PC-3 (cell line): Measurements from ENCODE around the gene CLEC4D. TPM values are rescaled to one million over a fixed set of nuclear protein-coding genes. Genes with fewer than 3 reads are reported as not detected.

ENCODE experiments used
- ATAC-seq: fragments of 200-7000 bp; cut with Tn5 transposase; 2 replicates; pipeline ENCODE4 v1.9.1; 2020; ENCODE audit warnings: mild to moderate bottlenecking, moderate library complexity
- BruUV-seq: library from RNA; stranded (reverse); fragments of 400-500 nt; replicated peaks from 2 replicates; lab custom pipeline; 2021; lab: Mats Ljungman, UMichigan
- CTCF ChIA-PET: fragments of 300-600 bp; sonication (Branson Sonifier 250); formaldehyde crosslinking; loops from one replicate; lab custom pipeline; 2022; ENCODE audit warnings: antibody characterized with exemption; lab: Charles Lee
- POLR2A ChIA-PET: fragments of 300-600 bp; sonication (Branson Sonifier 250); formaldehyde crosslinking; loops from one replicate; lab custom pipeline; 2022; ENCODE audit warnings: antibody characterized with exemption; ENCODE audit not compliant: unreplicated experiment; lab: Charles Lee
- DNase-seq: peaks from one replicate; pipeline ENCODE4 v3.0.0-alpha.2; 2015
- H2AFZ ChIP-seq: fragments of 300-600 bp; sonication (generic); 2 replicates; pipeline ENCODE4 v1.6.0; 2016; ENCODE audit warnings: antibody characterized with exemption, low read length
- H3F3A ChIP-seq: fragments of 300-600 bp; sonication (generic); one replicate; pipeline ENCODE4 v1.6.0; 2017; ENCODE audit warnings: antibody characterized with exemption, low read length, control low read depth, mild to moderate bottlenecking; ENCODE audit not compliant: unreplicated experiment
- H3K27ac ChIP-seq: fragments of 300-600 bp; sonication (generic); 2 replicates; pipeline ENCODE4 v1.5.1; 2016; ENCODE audit warnings: mild to moderate bottlenecking, low read length
- H3K27me3 ChIP-seq: fragments of 300-600 bp; sonication (generic); 2 replicates; pipeline ENCODE4 v1.6.1; 2016; ENCODE audit warnings: low read length, mixed read lengths
- H3K36me3 ChIP-seq: fragments of 300-600 bp; sonication (generic); 2 replicates; pipeline ENCODE4 v1.6.1; 2016; ENCODE audit warnings: low read depth, mixed run types, low read length, mixed read lengths
- H3K4me1 ChIP-seq: fragments of 300-600 bp; sonication (generic); 2 replicates; pipeline ENCODE4 v1.5.1; 2016; ENCODE audit warnings: low read length; ENCODE audit not compliant: insufficient read depth
- H3K4me2 ChIP-seq: fragments of 300-600 bp; sonication (generic); 2 replicates; pipeline ENCODE4 v1.6.0; 2016; ENCODE audit warnings: low read length
- H3K4me3 ChIP-seq: fragments of 300-600 bp; sonication (generic); 2 replicates; pipeline ENCODE4 v1.5.1; 2016; ENCODE audit warnings: mild to moderate bottlenecking, low read length, mixed read lengths
- H3K79me2 ChIP-seq: fragments of 300-600 bp; sonication (generic); 2 replicates; pipeline ENCODE4 v1.6.1; 2017; ENCODE audit warnings: low read length, mixed read lengths
- H3K9ac ChIP-seq: fragments of 300-600 bp; sonication (generic); 2 replicates; pipeline ENCODE4 v1.6.0; 2016; ENCODE audit warnings: mild to moderate bottlenecking, low read length
- H3K9me2 ChIP-seq: fragments of 300-600 bp; sonication (generic); replicated peaks from 2 replicates; pipeline ENCODE4 v1.6.1; 2016; ENCODE audit warnings: mixed run types, low read length, mixed read lengths
- H3K9me3 ChIP-seq: fragments of 300-600 bp; sonication (generic); 2 replicates; pipeline ENCODE4 v1.6.1; 2016; ENCODE audit warnings: low read length, mixed read lengths
- H4K20me1 ChIP-seq: fragments of 300-600 bp; sonication (generic); 2 replicates; pipeline ENCODE4 v1.6.1; 2016; ENCODE audit warnings: low read length, mixed read lengths
- EZH2 ChIP-seq: fragments of 300-600 bp; sonication (generic); IDR thresholded peaks from one replicate; pipeline ENCODE4 v1.6.1; 2017; ENCODE audit warnings: antibody characterized with exemption, mild to moderate bottlenecking, low read length; ENCODE audit not compliant: unreplicated experiment
- EZH2phosphoT487 ChIP-seq: fragments of 300-600 bp; sonication (generic); IDR thresholded peaks from 2 replicates; pipeline ENCODE4 v1.6.1; 2018; ENCODE audit warnings: mild to moderate bottlenecking, antibody characterized with exemption, low read length, borderline replicate concordance
- intact Hi-C: fragments of 100-400 bp; cut with micrococcal nuclease; formaldehyde crosslinking; loops from 2 replicates; pipeline ENCODE4 v1.9.0; 2023
- total RNA-seq: library from RNA; depleted of rRNA; stranded (reverse); fragments of >200 nt; gene quantifications from 2 replicates; pipeline ENCODE4 v1.2.3, GENCODE V29; 2014
- TF ChIP-seq, protein P1 (sequence below): fragments of 300-600 bp; sonication (generic); conservative IDR thresholded peaks from 2 replicates; pipeline ENCODE4 v1.5.1; 2017; ENCODE audit warnings: antibody characterized with exemption, low read depth, mild to moderate bottlenecking, low read length

The CLEC4D gene
- total RNA-seq, 1 experiment from 2014 or later, result not detected

DNA sequence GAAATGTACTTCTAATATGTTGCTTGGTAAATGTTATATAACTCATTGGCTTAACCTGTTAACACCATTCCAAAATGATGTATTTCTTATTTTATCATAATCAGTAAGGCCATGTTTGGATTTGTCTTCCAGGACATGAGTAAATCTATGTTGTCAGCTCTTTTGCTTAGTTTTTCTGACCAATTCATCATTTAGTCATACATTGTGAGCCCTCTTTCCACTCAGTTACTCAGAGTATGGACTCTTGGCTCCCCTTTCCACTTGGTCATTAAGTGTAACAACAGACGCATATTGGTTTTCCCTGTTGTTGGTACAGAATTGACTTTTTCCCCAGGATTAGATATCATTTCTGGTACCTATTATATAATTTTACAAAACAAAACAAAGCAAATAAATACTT is 9.0 kb upstream of the CLEC4D start:
- H2AFZ ChIP-seq, result no peak overlapping the region
- POLR2A ChIA-PET, result no interaction called here
- TF ChIP-seq, protein P1, sequence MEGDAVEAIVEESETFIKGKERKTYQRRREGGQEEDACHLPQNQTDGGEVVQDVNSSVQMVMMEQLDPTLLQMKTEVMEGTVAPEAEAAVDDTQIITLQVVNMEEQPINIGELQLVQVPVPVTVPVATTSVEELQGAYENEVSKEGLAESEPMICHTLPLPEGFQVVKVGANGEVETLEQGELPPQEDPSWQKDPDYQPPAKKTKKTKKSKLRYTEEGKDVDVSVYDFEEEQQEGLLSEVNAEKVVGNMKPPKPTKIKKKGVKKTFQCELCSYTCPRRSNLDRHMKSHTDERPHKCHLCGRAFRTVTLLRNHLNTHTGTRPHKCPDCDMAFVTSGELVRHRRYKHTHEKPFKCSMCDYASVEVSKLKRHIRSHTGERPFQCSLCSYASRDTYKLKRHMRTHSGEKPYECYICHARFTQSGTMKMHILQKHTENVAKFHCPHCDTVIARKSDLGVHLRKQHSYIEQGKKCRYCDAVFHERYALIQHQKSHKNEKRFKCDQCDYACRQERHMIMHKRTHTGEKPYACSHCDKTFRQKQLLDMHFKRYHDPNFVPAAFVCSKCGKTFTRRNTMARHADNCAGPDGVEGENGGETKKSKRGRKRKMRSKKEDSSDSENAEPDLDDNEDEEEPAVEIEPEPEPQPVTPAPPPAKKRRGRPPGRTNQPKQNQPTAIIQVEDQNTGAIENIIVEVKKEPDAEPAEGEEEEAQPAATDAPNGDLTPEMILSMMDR, result no peak
- TF ChIP-seq EZH2, result no peak
- no peak for TF ChIP-seq EZH2phosphoT487

DNA sequence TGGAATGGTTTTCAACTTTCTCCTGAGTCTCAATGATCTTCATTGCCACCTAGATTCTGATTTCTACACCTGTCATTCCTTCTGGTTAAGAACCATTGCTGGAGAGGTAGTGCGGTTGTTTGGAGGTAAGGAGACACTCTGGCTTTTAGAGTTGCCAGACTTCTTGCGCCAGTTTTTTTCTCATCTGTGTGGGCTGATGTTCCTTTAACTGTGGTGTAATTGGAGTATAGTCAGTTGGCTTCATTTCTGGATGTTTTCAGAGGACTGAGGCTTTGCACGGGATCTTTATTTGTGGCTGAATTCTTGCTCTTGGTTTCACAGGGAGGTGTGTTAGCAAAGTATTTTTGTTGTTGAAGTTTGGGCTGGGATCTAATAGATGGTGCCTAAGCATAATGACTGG is 5.7 kb upstream of the CLEC4D start:
- no peaks in the 10 kb centered on the region for H4K20me1 ChIP-seq

More for the DNA sequence above, 9.0 kb upstream of the CLEC4D start:
- DNase-seq, result no peak
- intact Hi-C loops, result no loop called here
- no peak overlapping the region for H3K9ac ChIP-seq
- H3K4me1 ChIP-seq, result no peaks in the 10 kb centered on the region
- peaks cover 22% of the 10 kb centered on the region for H3K27me3 ChIP-seq
- H3F3A ChIP-seq, result no peaks in the 10 kb centered on the region
- H3K79me2 ChIP-seq, result no peaks in the 10 kb centered on the region
- no peaks in the 10 kb centered on the region for H3K9me3 ChIP-seq
- no peak overlapping the region for H3K4me3 ChIP-seq
- no TSS peak for BruUV-seq
- H3K4me2 ChIP-seq, result no peak overlapping the region
- no peaks in the 10 kb centered on the region for H4K20me1 ChIP-seq
- no peak for ATAC-seq
- H3K36me3 ChIP-seq, result no peaks in the 10 kb centered on the region
- H3K27ac ChIP-seq, result no peak overlapping the region
- no peaks in the 10 kb centered on the region for H3K9me2 ChIP-seq
- CTCF ChIA-PET, result no interaction called here

DNA sequence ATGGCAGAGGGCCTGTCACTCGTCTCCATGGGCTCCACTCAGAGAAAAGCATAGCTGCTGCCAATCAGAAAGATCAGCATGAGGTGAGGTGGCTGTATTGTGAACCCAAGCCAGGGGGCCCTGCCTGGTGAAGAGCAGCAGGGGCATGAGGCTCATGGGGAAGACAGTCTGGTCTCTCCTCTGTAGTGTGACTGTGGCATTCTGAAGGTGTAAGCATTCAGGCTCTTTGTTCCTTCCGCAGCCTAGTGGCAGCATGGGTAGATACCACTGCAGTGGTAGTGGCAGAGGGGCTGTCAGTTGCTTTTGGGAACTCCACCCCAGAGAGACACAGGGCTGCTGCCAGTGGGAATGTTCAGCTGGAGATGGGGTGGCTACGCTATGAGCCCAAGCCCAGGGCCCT is 5.1 kb upstream of the CLEC4D start:
- DNase-seq, result no peak
- no peak overlapping the region for H3K4me2 ChIP-seq
- H2AFZ ChIP-seq, result no peak overlapping the region
- no peak overlapping the region for H3K4me3 ChIP-seq
- peaks cover 31% of the 10 kb centered on the region for H3K27me3 ChIP-seq
- H3K79me2 ChIP-seq, result no peaks in the 10 kb centered on the region
- H3K9me2 ChIP-seq, result no peaks in the 10 kb centered on the region
- no peak for ATAC-seq
- H3F3A ChIP-seq, result no peaks in the 10 kb centered on the region
- H4K20me1 ChIP-seq, result no peaks in the 10 kb centered on the region
- no peak overlapping the region for H3K9ac ChIP-seq
- POLR2A ChIA-PET, result no interaction called here
- H3K4me1 ChIP-seq, result no peaks in the 10 kb centered on the region
- H3K9me3 ChIP-seq, result no peaks in the 10 kb centered on the region
- CTCF ChIA-PET, result no interaction called here
- H3K27ac ChIP-seq, result no peak overlapping the region
- no peaks in the 10 kb centered on the region for H3K36me3 ChIP-seq
- no peak for TF ChIP-seq EZH2
- TF ChIP-seq, protein P1, result no peak
- TF ChIP-seq EZH2phosphoT487, result no peak
- intact Hi-C loops, result no loop called here
- BruUV-seq, result no TSS peak

More for the DNA sequence above, 5.7 kb upstream of the CLEC4D start:
- H3K4me3 ChIP-seq, result no peak overlapping the region
- TF ChIP-seq, protein P1, result no peak
- no peak for TF ChIP-seq EZH2
- no peak for TF ChIP-seq EZH2phosphoT487
- intact Hi-C loops, result no loop called here
- H3K36me3 ChIP-seq, result no peaks in the 10 kb centered on the region
- ChIA-PET CTCF (no interaction called here), POLR2A (no interaction called here)
- H3K79me2 ChIP-seq, result no peaks in the 10 kb centered on the region
- ATAC-seq, result no peak
- no peak overlapping the region for H3K9ac ChIP-seq
- H2AFZ ChIP-seq, result no peak overlapping the region
- no peaks in the 10 kb centered on the region for H3K4me1 ChIP-seq
- no peak overlapping the region for H3K4me2 ChIP-seq
- no peak for DNase-seq
- H3K9me2 ChIP-seq, result no peaks in the 10 kb centered on the region
- no peaks in the 10 kb centered on the region for H3F3A ChIP-seq
- no peaks in the 10 kb centered on the region for H3K9me3 ChIP-seq
- no peak overlapping the region for H3K27ac ChIP-seq
- no TSS peak for BruUV-seq
- H3K27me3 ChIP-seq, result peaks cover 25% of the 10 kb centered on the region
